NCI-H510A (cell line): ENCODE measurements around the gene MAD1L1.
"Not testable (repeated sequence)": the region's sequence is repeated elsewhere in the genome, so short reads cannot be mapped to it uniquely, and the experiment has no call there.

Source experiments
- DNase-seq: peaks from one replicate; lab custom pipeline; 2025; lab: John Stamatoyannopoulos, UW

MAD1L1 gene

DNA sequence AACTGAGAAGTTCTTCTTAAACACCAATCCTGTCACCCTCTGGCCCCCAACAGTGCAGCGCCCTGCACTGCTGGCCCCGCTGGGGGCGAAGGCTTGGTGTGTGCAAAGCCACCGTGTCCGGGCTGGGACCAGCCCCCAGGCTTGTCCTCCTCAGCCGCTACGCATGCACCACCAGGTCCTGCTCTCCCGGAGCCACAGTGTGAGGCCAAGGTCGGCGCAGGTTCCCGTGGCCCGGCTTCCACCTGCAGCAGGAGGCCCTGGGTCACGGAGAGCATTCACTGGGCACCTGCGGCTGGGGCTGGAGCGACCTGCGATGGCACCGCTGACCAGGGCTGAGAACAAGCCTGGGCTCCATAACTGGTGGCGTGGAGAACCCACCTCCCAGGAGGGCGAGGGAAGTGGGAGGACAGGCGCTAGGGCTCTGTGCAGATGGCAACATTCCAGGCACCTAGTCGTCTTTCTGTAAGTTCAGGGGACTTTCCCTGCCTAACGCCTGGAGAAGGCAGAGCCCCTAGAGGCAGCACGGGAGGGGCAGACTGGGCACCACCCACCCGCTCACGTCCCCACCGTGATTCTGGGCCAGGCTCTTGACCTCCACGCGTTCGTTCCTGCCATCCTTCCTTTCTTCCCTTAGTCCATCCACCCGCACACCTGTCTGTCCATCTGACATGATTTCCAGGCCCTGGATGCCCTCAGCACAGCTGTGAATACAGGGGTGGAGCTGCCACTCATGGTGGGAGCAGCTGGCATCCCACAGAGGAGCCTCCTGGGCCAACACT lies 291.1 kb downstream of the MAD1L1 start:
- no peak for DNase-seq

DNA sequence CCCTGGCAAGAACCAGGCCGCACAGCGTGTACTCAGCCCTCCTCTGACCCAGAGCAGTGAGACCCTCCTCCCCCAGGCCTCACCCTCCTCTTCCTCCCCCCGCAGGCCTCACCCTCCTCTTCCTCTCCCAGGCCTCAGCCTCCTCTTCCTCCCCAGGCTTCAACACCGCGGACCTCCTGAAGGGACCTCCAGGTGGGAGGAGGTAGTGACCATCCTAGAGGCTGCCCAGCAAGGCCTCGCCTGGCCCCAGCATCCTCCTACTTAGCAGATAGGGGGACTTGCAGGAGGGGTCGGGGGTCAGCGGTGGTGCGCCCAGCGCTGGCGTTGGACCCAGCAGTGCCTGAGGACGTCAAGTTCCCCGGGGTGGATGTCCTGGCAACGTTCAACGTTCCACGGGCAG lies 291.9 kb downstream of the MAD1L1 start:
- no peak for DNase-seq

GRCh38 chr7:1940402-1940786 lies 292.4 kb downstream of the MAD1L1 start:
- DNase-seq = peak; percentile 80

DNA sequence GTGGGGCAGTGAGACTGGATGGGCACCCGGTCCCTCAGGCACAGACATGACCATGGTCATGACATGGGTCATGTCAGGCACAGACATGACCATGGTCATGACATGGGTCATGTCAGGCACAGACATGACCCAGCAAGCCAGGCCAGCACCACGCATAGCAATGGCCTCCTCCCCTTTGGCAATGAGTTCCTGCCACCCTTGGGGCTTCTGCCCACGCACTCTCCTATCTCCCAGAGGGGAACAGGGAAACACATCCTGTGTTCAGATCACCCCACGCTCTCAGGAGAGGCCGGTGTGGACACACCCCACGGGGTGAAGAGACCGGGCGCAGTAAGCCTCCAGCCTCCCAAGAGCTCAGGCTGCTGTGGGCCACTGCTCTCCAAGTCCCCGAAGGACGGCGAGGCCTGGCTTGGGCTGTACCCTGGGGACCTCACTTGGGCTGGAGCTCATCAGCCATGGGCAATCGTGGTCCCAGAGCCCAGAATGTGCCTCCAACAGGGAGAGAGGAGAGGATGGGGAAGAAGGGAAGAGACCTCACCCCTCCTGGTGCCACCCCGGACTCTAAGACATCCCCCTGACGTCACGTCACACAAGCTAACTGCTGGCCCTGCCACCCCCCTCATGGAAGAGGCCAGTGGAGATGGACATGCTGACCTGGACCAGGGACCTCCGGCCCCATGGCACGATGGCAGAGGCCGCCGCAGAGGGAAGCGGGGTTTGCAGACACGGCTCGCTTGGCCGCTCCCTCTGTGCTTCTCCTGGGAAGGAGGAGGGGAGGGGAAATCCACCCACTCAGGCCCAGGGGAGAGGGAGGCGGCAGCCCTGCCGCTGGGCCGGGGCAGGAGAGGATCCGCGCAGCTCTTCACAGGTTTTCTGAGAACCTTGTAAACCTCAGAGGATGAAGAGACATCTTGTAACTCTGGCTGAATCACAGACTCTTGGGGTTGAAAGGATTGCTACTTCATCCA lies 293.0 kb downstream of the MAD1L1 start:
- peak; percentile 32 for DNase-seq

- no peak for DNase-seq
These were observed 293.8 kb downstream of the MAD1L1 start for GRCh38 chr7:1938788-1939433.

GRCh38 chr7:1937252-1937605 lies 295.5 kb downstream of the MAD1L1 start:
- DNase-seq = no peak

DNA sequence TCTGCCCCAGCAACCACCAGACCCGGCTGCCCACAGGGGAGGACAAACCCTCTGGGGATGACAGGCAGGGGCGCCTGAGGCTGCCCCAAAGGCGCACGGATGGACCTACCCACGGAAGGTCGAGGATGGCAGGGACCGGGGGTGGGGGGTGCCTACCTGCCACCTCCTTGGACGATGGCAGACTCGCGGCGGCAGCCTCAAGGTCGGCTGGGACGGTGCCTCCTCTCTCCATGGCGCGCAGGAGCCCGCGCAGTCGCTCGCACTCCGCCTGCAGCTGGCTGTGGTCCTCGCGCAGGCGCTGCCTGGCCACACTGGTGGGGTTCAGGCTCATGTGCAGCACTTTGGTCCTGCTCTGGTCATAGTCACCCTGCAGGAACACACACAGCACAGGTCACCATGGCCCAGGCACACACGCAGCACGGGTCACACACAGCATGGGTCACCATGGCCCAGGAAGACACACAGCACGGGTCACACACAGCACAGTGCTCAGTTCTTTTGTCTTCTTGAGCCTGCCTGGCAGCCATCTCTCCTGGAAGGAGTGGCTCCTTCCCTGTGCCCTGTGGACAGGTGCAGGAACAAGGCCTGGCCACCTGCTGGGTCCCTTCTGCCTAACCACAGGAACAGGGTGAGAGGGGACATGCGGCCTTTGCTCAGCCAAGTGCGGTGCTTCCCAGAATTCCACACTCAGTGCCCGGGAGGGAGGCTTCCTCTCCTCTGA lies 296.1 kb downstream of the MAD1L1 start:
- peak; percentile 70 for DNase-seq

DNA sequence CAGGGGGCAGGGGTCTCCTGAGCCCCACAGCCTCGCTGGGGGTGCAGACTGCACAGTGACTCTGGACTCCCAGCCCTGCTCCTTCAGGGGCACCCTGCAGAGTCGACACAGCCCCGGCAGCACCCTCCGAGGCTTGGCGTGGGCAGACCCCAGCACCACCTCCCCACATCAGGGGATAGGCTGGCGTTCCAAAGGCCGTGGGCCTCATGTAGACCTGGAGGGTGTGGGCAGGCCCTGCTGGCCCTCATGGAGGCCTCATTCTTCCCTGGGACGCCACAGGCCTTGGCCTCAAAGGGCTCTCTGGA lies 296.8 kb downstream of the MAD1L1 start:
- DNase-seq = no peak

- DNase-seq = no peak
These were observed 297.4 kb downstream of the MAD1L1 start for GRCh38 chr7:1935176-1936005.

DNA sequence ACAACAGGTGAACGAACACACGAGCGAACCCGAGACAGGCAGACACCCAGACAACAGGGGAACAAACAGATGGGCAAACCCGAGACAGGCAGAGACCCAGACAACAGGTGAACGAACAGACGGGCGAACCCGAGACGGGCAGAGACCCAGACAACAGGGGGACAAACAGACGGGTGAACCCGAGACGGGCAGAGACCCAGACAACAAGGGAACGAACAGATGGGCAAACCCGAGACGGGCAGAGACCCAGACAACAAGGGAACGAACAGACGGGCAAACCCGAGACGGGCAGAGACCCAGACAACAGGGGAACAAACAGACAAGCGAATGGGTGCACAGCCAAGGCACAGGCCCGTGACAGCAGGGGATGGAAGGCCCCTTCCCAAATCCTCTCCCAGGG lies 298.0 kb downstream of the MAD1L1 start:
- no peak for DNase-seq

DNA sequence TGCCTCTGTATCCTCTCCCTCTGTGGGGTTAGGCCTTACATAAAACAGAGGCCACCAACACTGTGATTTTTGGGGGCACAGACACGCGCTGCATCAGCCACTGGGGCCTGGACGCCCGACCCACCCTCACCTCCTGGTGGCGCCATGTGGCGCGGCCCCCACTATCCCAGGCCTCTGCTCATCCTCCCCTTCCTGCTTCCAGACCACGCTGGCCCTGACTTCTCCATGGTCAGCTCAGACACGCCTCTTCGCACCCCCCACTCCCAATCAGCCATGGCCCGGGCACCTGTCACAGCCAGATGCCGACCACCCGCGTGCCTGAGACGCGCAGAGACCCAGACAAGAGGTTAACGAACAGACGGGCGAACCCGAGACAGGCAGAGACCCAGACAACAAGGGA lies 298.7 kb downstream of the MAD1L1 start:
- DNase-seq = no peak

GRCh38 chr7:1933066-1933750 lies 299.5 kb downstream of the MAD1L1 start:
- DNase-seq = no peak

DNA sequence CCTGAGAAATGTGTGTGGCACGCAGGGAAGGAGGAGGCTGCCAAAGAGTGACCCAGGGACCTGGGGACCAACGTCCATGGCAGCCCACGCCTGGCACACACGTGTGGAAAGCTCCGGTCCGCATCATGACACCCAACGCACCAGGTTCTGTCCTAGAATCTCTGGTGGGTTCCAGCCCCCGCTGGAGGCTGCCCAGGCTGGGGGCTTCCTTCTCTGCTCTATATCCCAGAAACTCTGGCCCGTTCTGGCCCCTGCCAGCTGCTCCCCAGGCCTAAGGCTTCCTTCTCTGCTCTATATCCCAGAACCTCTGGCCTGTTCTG lies 300.8 kb downstream of the MAD1L1 start:
- no peak for DNase-seq

DNA sequence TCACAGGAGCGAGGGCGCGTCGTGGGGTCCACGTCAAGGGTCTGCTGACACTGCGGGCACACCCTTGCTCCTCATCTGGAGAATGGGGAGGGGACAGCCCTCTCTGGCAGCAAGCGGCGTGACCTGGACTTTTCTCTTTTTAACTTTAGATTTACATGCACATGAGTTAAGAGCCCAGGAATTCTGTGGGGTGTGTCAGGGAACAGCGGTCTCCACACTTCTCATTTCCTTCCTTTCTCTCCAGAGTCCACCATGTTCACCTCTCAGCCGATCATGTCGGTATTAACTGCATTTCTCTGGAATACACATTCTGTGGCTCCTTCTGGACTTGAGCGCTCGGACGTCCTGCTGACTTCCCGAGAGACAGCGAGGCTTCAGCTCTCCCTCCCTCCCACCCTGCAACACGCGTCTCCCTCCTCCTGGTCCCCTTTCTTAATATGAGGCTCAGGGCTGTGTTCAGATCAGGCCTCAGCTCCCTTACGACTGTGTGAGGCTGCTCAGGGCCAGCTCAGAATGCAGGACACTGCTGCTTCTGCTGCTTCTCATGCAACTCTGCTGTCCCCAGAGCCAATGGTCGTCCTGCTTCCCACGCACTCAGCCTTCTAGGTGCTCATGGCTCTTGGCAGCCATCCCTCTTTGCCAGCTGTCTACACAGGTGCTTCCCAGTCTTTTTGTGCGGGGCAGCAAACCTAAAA lies 301.3 kb downstream of the MAD1L1 start:
- no peak for DNase-seq

DNA sequence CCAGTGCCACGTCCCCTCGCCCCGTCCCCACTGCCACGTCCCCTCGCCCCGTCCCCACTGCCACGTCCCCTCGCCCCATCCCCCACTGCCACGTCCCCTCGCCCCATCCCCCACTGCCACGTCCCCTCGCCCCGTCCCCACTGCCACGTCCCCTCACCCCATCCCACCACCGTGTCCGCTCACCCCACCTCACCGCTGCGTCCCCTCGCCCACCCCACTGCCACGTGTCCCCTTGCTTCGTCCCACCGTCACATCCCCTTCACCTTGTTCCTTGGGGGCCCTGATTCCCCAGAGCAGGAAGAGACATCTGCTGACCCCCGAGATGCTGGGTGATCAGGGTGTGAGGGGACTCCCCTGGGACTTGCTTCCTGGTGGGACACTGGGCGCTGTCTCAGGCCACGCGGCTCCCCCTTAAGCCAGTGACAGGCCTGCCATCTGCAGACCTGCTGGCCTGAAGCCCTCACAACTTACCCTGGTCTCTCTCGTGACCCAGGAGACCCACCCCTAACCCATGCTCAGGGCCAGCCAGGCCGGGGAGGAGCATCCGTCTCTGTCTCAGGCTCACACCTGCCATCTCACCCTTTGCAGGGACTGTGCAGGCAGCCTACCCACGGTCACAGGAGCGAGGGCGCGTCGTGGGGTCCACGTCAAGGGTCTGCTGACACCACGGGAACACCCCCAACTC lies 302.2 kb downstream of the MAD1L1 start:
- no peak for DNase-seq

- DNase-seq = not testable (repeated sequence)
These were observed 303.3 kb downstream of the MAD1L1 start for GRCh38 chr7:1929349-1929925.

- DNase-seq = peak; percentile 86
These were observed 303.9 kb downstream of the MAD1L1 start for GRCh38 chr7:1928645-1929348.

DNA sequence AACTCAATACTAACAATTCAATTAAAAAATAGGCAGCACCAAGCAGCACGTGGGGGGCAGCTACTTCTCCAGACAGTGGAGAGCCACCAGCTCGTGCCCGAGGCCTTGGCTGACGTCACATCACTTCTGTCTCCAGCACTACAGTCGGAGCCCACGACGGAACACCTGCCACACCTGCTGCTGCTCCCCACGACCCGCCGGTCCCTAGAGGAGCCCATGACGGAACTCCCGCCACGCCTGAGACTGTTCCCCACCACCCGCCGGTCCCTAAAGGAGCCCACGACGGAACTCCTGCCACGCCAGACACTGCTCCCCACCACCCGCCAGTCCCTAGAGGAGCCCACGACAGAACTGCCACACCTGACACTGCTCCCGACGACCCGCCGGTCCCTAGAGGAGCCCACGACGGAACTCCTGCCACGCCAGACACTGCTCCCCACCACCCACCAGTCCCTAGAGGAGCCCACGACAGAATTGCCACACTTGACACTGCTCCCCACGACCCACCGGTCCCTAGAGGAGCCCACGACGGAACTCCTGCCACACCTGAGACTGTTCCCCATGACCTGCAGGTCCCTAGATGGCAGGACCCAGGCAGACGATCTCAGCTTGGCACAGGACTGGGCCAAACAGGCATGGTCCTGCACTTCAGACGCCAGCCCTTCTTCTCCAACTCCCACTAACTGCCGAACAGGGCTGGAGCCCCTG lies 304.7 kb downstream of the MAD1L1 start:
- no peak for DNase-seq
